Measurements from ENCODE around the gene CACNA2D2.

Gene CACNA2D2

DNA sequence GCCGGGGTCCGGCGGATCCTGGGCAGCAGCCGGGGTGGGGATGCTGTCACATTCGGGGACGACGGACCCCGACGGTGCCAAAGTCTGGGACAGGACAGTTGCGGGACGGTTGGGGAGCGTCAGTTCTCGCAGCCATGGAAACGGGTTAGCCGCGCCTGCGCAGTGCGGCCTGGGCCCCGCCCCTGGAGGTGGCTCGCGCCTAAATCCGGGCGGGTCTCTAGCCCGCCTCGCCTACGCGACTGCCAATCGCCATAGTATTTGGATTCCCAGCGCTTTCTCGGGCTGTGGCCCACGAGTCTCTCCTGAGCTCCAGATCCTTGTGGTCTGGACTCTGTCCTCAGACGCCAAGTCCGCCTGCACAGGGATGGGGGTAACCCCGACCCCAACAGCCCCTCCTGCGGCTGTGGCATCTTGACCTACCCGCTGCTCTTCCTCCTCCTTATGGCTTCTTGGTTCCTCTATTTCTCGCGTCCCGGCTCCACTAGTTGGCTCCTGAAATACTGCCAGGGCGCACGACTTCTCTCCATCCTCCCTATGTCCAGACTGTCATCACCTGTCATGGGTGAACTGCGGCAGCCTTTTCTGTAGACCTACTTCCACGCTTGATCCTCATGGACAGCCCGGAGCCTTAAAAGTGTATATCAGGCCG lies 157.7 kb downstream of the CACNA2D2 start, which contains the start of gene ZMYND10:
Gene ZMYND10, minus strand, starts transcription at position 147 of the 649 bp plus-strand sequence. CDS start 153 bp downstream, outside the sequence.
- DNase-seq (ENCODE audit: low read depth): peak; percentile 56

DNA sequence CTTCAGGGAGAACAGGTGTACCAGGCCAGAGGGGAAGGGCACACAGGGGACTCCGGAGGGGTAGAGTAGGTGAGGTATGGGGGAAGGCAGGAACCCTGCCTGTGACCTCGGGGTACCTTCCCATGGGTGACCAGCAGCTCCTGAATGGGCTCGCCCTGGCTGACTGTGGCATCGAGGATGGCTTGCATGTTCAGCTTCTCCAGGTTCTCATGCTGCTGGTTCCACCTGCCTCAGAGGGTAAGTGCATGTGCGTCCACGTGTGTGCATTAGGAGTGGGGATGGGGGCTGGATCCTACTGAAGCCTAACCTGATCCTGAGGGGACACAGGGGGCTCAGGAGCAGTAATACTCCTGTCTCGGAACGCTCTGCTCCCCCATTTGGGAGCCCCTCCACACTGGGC lies 158.4 kb downstream of the CACNA2D2 start:
- no peak for DNase-seq (ENCODE audit: low read depth)

DNA sequence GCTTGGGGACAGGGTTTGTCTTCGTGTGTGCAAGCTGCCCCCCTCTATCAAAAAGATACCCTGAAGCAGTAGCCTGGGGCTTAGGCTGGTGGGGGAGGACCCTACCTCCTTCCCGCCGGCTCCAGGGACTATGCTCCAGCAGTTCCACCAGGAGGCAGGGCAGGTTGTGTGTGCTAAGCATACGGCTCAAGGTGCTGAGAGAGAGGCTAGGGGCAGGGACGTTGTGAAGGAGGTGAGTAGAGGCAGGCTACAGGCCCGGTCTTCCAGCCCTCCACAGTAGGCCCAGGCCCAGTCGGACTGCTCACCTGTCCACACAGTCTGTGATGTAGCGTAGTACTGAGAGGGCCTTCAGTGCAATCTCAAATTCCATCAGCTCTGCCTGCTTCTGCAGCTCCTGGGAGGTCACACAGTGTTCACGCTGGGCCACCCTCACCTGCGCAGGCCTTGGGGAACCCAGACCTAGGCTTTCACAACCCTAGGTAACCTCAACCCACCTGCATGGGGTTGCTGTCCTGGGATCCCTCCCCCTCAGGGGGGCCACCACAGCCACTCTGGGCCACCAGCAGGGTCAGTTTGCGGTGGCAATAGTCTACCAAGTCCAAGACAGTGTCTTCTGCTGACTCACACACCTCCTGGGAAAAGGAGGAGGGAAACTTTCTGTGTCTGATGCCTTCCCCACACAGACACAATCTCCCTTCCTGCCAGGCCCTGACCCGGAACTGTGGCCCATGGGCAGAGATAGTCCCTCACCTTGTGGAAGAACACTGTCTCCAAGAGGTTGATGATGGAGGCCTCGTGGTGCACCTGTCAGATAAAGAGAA lies 160.4 kb downstream of the CACNA2D2 start:
- no peak for DNase-seq (ENCODE audit: low read depth)

DNA sequence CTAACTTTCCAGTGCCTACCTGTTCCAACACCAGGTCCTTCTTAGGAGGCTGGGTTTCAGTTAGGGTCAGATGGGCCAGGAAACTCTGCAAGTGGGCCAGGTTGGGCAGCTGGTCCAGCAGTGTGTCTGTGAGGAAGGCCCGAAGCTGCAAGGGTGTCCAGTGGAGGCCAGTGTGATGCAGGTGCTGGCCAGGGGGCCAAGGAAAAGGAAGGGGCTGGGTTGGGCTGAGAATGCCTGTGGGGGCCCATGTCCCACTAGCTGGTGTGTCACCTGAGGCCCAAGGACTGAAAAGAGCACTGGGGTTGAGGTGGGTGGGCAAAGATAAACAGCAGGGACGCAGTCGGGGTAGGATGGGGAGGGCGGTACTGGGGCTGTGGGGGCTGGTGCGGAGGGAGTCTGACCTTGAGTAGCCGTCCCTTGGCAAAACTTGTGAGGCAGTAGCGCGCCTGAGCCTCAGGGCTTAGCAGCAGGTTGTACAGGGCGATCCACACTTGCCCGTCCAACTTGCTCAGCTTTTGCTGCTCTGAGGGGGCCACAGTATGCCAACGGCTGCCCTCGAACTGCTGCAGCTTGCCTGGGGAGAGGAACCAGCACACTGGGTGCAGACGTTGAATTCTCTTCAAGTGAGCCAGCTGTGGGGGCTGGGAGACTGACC lies 161.3 kb downstream of the CACNA2D2 start:
- no peak for DNase-seq (ENCODE audit: low read depth)

DNA sequence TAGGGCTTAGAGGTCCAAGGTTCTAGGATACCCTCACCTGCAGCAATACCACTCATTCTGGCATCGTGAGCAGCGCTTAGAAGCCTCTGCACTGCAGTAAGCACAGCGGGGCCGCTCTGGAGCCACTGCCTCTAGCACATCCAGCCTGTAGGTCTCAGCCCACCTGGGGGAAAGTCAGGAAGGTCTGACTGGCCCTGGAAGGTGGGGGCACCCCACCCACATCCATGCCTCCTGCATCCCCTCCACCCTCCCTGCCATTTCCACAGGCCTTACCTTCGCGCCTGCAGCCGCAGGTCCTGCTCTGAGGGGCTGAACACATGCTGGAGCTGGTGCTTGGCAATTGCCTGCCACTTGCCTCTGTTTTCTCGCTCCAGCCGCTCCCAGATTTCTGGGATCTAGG lies 161.9 kb downstream of the CACNA2D2 start:
- DNase-seq (ENCODE audit: low read depth): no peak

DNA sequence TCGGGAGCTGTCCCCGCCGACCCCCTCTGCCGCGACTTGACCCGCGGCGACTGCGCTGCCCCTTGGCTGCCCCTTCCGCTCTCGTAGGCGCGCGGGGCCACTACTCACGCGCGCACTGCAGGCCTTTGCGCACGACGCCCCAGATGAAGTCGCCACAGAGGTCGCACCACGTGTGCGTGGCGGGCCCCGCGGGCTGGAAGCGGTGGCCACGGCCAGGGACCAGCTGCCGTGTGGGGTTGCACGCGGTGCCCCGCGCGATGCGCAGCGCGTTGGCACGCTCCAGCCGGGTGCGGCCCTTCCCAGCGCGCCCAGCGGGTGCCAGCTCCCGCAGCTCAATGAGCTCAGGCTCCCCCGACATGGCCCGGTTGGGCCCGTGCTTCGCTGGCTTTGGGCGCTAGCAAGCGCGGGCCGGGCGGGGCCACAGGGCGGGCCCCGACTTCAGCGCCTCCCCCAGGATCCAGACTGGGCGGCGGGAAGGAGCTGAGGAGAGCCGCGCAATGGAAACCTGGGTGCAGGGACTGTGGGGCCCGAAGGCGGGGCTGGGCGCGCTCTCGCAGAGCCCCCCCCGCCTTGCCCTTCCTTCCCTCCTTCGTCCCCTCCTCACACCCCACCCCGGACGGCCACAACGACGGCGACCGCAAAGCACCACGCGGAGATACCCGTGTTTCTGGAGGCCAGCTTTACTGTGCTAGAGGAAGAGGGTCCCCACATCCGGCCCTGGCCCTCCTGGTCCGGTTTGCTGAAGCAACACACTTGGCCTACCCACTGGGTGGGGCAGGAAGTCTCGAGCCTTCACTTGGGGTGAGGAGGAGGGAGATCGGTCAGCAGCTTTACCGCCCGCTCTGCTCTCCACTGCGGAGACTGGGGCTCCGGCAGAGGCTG lies 162.7 kb downstream of the CACNA2D2 start, which contains the start of gene RASSF1:
Gene RASSF1, minus strand, starts transcription at position 389 of the 882 bp plus-strand sequence. Its CDS starts 31 bp downstream, at position 358.
- DNase-seq (ENCODE audit: low read depth): no peak

DNA sequence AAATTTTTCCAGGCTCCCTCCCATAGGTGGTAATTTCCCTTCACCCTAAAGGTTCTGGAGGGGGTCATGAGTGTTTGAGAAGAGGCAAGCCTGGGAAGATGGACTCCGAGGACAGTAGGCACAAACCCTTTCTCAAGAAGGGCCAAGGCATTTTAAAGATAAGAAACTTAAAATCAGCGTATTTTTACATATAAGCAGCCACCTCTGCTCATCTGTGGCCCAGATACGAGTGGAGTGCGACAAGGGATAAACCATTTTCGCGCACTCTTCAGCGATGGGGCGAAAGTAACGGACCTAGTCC lies 163.3 kb downstream of the CACNA2D2 start:
- DNase-seq (ENCODE audit: low read depth): no peak

DNA sequence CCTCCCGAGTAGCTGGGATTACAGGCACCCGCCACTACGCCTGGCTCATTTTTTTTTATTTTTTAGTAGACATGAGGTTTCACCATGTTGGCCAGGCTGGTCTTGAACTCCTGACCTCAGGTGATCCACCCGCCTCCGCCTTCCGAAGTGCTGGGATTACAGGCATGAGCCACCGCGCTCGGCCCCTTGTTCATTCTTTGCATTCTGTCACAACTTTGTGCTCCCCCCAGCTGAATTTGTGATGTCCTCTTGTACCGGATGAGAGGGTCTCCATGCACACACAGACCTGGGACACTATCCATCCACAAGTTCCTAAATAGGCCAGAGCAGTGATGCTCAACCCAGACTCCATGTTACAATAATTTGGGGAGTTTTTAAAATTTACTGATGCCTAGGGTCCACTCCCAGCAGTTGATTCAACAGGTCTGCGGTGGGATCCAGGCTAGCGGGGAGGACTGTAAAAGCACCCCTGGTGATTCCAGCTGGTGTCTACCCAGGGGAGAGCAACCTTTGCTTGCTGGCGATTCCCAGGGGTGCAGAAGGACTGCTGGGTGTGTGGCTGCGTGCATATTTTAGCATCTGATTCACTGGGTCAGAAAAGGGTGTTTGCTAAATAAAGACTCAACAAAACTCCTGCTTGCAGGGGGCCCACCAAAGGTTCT lies 163.8 kb downstream of the CACNA2D2 start:
- no peak for DNase-seq (ENCODE audit: low read depth)

DNA sequence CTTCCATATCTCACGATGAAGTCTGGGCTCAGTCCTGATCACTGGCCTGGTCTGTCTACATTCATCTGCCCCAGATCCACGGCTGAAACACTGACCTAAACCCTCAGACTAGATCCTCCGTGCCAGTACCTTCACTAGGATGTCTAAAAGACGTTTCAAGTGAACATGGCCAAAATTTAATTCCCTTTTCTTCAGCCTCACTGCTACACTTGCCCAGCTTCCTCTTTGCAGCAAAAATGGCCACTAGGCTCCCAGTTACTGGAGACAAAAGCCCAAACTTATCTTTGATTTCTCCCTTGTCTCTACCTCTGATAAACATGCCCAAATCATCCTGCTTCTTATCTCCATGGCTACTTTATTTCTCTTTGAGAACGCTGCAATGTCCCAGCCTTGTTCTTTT lies 164.5 kb downstream of the CACNA2D2 start:
- DNase-seq (ENCODE audit: low read depth): no peak

DNA sequence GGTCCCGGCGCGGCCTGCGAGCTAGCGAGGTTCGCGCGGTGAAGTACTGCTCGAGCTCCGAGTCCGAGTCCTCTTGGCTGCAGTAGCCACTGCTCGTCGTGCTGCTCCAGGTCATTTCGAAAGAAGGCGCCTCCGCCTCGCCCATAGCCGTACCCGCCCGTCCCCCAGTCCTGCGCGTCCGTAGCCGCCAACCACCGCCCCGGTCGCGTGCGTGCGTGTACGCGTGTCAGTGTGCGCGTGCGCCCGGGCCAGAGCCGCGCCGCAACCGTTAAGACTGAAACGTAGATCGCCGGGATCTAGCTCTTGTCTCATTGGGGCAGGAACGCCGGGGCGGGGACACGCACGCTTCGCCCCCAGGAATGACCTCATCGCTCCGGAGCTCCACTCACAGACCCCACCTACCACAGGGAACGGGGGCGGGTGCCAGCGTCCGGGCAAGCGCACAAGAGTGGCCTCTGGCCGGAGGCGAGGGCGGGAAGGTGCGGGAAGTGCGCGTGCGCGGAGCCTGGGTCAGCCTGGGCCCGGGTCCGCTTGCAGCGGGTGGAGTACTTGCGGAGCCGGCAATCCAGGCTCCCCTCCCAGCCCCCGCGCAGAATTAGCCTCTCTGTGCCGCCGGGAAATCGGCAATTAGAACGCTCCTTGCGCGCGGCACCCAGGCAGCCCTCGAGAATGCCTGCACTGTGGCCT lies 166.1 kb downstream of the CACNA2D2 start:
- DNase-seq (ENCODE audit: low read depth): peak; percentile 82

DNA sequence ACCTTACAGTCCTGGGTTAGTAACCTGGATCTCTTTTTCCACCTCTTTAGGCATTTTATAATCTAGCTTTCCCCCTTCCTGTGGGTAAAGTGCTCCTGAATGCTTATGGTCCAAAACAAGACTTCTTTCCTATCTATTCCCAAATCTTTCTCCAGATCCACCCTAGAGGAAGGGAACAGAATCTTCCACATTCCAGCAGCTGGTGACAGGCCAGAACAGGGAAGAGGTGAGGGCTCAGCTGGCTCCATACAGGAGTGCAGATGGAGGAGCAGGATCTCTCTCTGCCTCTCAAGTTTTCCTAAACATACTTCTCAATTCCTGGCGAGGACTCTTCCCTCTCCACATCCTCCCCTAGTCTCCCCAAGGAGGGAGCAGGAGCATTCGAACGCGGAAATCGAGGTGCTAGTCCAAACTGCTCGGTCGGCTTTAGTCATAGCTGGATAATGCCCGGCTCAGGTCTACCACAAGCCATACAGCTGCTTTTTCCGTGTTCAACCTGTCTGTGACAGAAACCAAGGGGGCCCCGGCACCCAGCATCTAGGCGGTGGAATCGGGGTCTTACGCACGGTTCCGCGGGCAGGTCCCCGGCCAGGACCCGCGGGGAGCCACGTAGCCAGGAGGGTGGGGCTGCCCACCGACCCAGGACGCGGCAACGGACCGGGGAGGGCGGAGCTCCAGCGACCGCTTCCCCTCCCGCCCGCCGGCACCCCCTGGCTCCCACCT lies 166.8 kb downstream of the CACNA2D2 start:
- no peak for DNase-seq (ENCODE audit: low read depth)

DNA sequence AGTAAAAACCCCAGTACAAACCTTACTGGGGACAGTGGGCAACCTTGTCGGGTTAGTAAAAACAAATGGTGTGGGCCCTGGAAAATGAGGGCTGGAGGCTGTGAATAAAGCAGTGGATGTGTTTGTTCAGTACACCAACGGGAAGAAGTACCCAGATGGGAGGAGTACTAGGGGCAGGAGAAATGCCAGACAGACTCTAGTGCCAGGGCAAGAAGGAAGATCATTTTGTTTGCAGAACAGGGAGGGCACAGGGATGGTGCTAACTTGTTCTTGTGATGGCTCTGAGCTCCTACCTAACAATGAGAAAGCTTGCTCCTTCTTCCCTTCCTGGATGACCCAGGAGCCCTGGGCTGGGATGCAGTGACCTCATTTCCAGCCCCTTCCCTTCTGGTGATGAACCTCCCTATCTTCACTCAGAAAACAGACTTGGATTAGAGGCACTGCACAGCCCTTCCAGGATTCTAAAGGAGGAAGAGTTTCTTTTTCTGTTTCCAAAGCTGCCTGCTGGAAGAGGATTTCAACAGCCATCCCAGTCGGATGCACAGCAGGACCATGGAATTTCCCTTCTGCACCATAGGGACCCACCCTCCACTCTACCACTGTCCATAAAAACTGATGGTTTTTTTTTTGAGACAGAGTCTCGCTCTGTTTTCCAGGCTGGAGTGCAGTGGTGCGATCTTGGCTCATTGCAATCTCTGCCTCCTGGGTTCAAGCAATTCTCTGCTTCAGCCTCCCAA lies 168.9 kb downstream of the CACNA2D2 start:
- no peak for DNase-seq (ENCODE audit: low read depth)

DNA sequence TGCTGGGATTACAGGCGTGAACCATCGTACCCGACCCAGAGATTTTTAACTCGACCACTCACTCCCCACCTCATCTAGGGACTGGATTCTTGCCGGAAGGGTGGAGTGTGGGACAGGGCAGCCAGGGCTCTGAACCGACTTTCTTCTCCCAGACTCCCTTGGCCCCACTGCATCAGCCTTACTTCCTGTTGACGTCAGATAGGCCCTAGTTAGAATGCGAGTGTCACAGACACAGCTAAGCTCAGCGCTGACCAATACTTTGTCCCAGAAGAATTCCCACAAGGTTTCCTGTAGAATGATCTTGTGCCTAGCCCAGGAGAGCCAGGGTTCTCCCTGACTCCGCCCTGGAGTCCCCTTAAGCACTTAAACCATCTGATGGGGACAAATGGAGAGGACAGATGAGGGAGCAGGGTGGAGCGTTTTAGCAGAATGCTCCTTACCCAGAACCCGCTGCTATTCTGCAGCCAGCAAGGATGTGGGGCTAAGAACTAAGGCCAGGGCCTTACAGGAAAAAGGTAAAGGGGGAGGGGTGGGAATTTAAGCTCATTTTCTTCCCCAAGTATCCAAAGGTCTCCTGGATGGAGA lies 169.6 kb downstream of the CACNA2D2 start:
- no peak for DNase-seq (ENCODE audit: low read depth)

DNA sequence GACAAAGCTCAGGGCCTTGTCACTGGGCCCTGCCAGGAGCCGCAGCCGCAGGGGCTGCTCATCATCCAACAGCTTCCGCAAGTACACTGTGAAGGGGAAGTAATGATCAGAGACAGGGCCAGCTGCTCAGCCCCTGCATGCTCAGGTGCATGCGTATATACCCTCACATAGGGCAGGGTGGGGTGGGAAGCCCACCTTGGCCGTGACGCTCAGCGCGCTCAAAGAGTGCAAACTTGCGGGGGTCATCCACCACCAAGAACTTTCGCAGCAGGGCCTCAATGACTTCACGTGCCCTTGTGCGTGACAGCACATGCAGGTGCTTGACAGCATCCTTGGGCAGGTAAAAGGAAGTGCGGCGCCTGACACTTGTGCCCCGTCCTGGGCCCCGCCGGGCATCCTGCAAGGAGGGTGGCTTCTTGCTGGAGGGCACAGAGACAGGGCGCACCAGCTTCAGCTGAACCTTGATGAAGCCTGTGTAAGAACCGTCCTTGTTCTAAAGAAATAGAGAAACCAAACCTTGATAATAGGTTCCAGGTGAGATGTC lies 172.0 kb downstream of the CACNA2D2 start:
- DNase-seq (ENCODE audit: low read depth): no peak

DNA sequence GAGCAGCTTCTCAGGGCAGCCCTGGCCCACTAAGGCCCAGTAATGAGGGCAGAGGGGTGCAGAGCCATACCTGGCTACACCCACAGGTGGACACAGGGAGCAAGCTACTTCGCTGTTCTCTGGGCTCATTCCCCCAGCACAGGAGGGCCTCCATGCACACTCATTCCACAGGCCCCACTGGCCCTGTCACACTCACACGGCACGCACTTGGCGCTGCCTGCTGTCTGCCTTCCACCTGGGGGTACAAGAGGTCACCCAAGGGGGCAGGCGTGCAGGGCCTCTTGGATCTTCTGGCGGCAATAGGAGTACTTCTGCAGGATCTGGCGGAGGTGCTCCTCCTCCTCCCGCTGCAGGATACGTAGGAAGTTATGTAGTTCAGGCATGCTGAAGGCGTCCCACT lies 173.1 kb downstream of the CACNA2D2 start:
- no peak for DNase-seq (ENCODE audit: low read depth)

DNA sequence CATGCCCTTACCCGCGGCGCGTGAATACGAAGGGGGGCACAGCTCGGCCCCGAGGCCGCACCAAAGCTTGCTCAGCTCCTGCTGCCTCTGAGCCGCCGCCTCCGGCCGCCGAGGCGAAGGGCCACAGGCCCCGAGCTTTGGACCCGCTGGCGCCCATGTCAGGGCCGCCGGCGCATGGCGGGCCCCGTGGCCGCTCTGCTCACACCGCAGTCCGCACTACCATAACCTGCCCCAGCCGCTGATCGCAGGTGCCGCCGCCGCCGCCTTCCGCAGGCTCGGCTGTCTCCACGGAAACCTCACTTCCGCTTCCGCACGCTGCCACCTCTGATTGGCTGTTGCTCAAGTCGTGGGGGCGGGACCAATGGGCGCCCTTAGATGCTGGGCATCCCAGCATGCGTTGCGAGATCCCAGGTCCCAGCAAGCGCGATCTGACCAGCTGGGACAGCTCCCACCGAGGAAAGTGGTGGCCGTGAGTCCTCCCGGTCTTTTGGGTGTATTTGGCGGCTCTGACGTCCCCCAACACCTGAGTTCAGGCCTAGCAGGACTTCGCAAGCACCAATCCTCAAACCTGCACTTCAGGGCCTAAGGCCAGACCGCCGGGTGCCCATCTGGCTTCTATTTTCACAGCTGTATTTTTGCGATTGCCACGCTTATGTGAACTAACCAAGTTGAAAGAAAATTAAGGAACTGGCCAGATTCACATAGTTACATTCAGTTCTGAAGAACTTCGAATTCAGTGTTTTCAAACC lies 175.3 kb downstream of the CACNA2D2 start, which contains the start of gene TUSC2:
Gene TUSC2, minus strand, starts transcription at position 281 of the 749 bp plus-strand sequence. Its CDS starts 124 bp downstream, at position 157.
- peak; percentile 90 for DNase-seq (ENCODE audit: low read depth)

DNA sequence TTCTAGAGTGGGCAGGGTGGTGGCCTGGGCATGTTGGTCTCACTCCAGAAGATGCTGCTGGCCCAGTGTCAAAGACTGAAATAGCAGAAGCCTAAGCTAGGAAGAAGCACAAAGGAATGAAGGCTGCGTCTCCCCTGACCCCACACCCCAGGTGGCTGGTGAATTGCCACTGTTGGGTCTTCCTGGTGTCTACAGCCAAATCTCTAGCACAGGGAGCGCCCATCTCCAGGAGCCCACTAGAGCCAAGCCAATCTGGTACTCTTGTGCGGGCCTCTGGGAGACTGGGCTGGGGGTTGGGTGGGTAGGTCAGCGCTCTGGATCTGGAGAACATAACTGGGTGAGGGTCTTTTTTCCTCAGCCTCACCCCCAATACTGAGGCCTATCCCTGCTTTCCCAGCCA lies 176.3 kb downstream of the CACNA2D2 start:
- no peak for DNase-seq (ENCODE audit: low read depth)

DNA sequence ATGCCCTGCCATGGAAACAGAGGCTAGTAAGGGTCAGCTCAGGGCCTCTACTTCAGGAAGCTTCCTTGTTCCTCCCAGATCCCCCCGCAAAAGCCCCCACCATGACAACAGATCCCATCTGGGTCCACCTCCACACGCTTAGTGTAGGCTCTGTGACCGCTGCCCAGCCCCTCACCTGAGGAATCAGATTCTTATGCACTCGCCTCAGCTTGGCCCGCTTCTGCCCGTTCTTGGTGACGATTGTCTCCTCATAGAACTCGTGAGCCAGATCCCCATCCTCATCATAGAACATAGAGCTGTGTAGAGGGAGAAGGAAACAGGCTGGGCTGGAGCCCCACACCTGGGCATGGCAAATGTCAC lies 177.3 kb downstream of the CACNA2D2 start:
- no peak for DNase-seq (ENCODE audit: low read depth)
